Brain microvascular endothelial cell (primary cell): ENCODE results near the gene PLXNB3.

Experiments
- DNase-seq: peaks from one replicate; pipeline ENCODE4 v3.0.0-alpha.2; 2020
- H3K27ac ChIP-seq: fragments of 250-450 bp; sonication (Bioruptor Pico); 2 replicates; pipeline ENCODE4 v1.5.1; 2020; ENCODE audit warnings: mild to moderate bottlenecking, moderate library complexity
- H3K27me3 ChIP-seq: fragments of 250-450 bp; sonication (Bioruptor Pico); replicated peaks from 2 replicates; pipeline ENCODE4 v1.5.1; 2020; ENCODE audit warnings: mild to moderate bottlenecking
- H3K36me3 ChIP-seq: fragments of 250-450 bp; sonication (Bioruptor Pico); replicated peaks from 2 replicates; pipeline ENCODE4 v1.5.1; 2020; ENCODE audit warnings: mild to moderate bottlenecking
- H3K4me3 ChIP-seq: 2 replicates; pipeline ENCODE4 v1.5.1; 2011; ENCODE audit warnings: low read depth, mild to moderate bottlenecking, control low read depth, low read length, moderate library complexity
- CTCF ChIP-seq: IDR thresholded peaks from 2 replicates; pipeline ENCODE4 v1.5.1; 2011; ENCODE audit warnings: low read depth, mild to moderate bottlenecking, moderate library complexity, low read length, control low read depth, inconsistent platforms; ENCODE audit errors: missing control alignments
- in situ Hi-C: cut with HindIII; loops from 2 replicates; pipeline ENCODE4 v1.10.0; 2017; ENCODE audit warnings: low sequenced_read_pairs, low pct_ligation_motif_present

Gene PLXNB3

GRCh38 chrX:153767674-153768055, 3.6 kb downstream of the PLXNB3 start:
- no peak overlapping the region for H3K4me3 ChIP-seq
- TF ChIP-seq CTCF, result no peak

DNA sequence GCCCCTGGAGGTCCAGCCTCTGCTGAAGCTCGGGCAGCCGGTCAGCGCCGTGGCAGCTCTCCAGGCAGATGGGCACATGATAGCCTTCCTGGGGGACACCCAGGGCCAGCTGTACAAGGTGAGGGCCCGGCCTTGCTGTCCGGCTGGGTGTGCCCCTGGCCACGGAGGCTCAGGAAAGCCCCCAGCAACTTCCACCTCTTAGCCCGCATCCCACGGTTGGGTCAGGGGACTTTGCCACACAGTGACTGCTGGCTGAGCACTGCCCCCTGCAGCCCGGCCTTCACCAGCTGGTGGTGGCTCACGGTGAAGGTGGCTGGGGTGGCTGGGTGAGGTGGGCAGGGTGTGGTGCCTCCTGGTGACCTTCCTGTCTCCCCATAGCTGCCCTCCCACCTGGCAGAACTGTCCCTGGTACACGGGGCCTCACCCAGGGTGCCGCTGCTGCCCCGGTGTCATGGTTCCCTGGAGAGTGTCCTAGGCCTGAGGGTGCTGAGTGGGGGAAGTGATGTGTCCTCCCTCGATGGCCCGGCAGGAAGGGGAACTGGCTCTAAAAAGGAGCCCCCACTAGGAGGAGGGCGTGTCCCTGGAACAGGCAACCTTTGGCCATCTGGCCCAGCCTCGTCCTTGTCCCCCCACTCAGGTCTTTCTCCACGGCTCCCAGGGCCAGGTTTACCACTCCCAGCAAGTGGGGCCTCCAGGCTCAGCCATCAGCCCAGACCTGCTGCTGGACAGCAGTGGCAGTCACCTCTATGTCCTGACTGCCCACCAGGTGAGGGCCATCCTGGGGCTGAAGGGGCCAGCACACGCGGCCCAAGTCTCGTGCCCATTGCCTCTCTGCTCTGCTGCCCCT, 4.5 kb downstream of the PLXNB3 start:
- no peak for TF ChIP-seq CTCF
- H3K4me3 ChIP-seq, result no peak overlapping the region
- DNase-seq, result no peak
- in situ Hi-C loops, result no loop called here
- no peak overlapping the region for H3K27ac ChIP-seq
- no peaks in the 10 kb centered on the region for H3K27me3 ChIP-seq
- no peaks in the 10 kb centered on the region for H3K36me3 ChIP-seq

More at GRCh38 chrX:153767674-153768055, 3.6 kb downstream of the PLXNB3 start:
- no peak for DNase-seq
- in situ Hi-C loops, result no loop called here
- no peaks in the 10 kb centered on the region for H3K36me3 ChIP-seq
- no peaks in the 10 kb centered on the region for H3K27me3 ChIP-seq
- H3K27ac ChIP-seq, result no peak overlapping the region

DNA sequence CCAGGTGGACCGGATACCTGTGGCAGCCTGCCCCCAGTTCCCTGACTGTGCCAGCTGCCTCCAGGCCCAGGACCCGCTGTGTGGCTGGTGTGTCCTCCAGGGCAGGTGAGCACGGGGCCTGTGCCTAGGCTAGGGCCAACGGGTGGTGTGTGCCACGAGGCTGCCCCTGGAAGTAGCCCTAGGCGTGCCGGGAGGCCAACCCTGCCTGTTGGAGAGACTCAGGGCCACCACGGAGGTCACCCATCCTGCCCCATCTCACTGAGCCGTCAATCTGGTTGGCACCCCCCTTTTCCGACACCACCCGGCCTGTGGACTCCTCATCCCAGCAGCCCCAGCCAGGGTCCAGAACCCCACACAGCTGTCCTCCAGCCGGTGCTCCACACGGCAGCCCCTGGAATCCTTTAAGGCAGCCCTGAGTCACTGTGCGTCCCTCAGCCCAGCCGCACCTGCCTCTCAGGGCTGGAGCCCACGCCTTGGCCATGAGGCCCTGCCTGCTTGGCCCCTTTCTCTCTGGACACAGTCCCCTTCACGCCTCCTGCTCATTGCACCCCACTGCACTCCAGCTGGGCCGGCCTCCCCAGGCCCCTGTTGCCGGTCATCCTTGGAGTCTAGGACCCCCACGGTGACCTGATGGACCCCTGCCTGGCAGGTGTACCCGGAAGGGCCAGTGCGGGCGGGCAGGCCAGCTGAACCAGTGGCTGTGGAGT, 5.3 kb downstream of the PLXNB3 start:
- Histone ChIP-seq H3K36me3 (no peaks in the 10 kb centered on the region), H3K4me3 (no peak overlapping the region), H3K27ac (no peak overlapping the region), H3K27me3 (no peaks in the 10 kb centered on the region)
- in situ Hi-C loops, result no loop called here
- no peak for DNase-seq
- no peak for TF ChIP-seq CTCF

GRCh38 chrX:153769865-153770600, 6.0 kb downstream of the PLXNB3 start:
- no peak overlapping the region for H3K4me3 ChIP-seq
- H3K36me3 ChIP-seq, result no peaks in the 10 kb centered on the region
- no peaks in the 10 kb centered on the region for H3K27me3 ChIP-seq
- in situ Hi-C loops, result no loop called here
- TF ChIP-seq CTCF, result no peak
- DNase-seq, result no peak
- no peak overlapping the region for H3K27ac ChIP-seq

- no peak overlapping the region for H3K27ac ChIP-seq
- H3K36me3 ChIP-seq, result no peaks in the 10 kb centered on the region
- H3K4me3 ChIP-seq, result no peak overlapping the region
- no peak for TF ChIP-seq CTCF
- no peaks in the 10 kb centered on the region for H3K27me3 ChIP-seq
- in situ Hi-C loops, result no loop called here
- DNase-seq, result no peak
Observed at GRCh38 chrX:153770601-153771414, 6.8 kb downstream of the PLXNB3 start.
